ENCODE measurements around the gene RHOBTB3.
A peak's percentile ranks its signal among the peaks of the same experiment; 100 is the strongest.

Gene RHOBTB3

GRCh38 chr5:95746194-95746593 lies 15.1 kb downstream of the RHOBTB3 start:
- no peak overlapping the region for H2AFZ ChIP-seq (ENCODE audit: low read length)
- peaks cover 28% of the 10 kb centered on the region; the same call in 1 of the 2 replicates for H3K36me3 ChIP-seq (ENCODE audit: insufficient read depth, low read length)
- no peak overlapping the region for H3K9ac ChIP-seq (ENCODE audit: low read depth, low read length, poor library complexity, severe bottlenecking)
- no peak overlapping the region for H3K4me3 ChIP-seq (ENCODE audit: low read length, poor library complexity, severe bottlenecking)
- peaks cover 16% of the 10 kb centered on the region for H3K4me1 ChIP-seq (ENCODE audit: insufficient read depth, low read length, poor library complexity, severe bottlenecking)
- H3F3A ChIP-seq (ENCODE audit: low read depth) = peaks cover 4% of the 10 kb centered on the region; the same call in 1 of the 2 replicates
- H3K27me3 ChIP-seq (ENCODE audit: insufficient read depth, low read length, poor library complexity, severe bottlenecking) = no peaks in the 10 kb centered on the region
- H4K20me1 ChIP-seq (ENCODE audit: insufficient read depth, low read length, poor library complexity, severe bottlenecking) = peaks cover 11% of the 10 kb centered on the region
- no peaks in the 10 kb centered on the region for H3K9me2 ChIP-seq (replicated peaks; ENCODE audit: low read depth, low read length)
- no peaks in the 10 kb centered on the region for H3K9me3 ChIP-seq (ENCODE audit: insufficient read depth, low read depth, low read length)
- H3K4me2 ChIP-seq (ENCODE audit: low read depth, low read length, poor library complexity, severe bottlenecking) = no peak overlapping the region
- TF ChIP-seq CTCF (conservative IDR thresholded peaks at IDR 0.05; ENCODE audit: low read length) = no peak
- H3K79me2 ChIP-seq (ENCODE audit: insufficient read depth, low read length) = peaks cover 34% of the 10 kb centered on the region; the same call in 1 of the 2 replicates

- peaks cover 33% of the 10 kb centered on the region; the same call in 1 of the 2 replicates for H3K36me3 ChIP-seq (ENCODE audit: insufficient read depth, low read length)
- H3K4me3 ChIP-seq (ENCODE audit: low read length, poor library complexity, severe bottlenecking) = no peak overlapping the region
- TF ChIP-seq EZH2phosphoT487 (IDR thresholded peaks at IDR 0.05; ENCODE audit: borderline replicate concordance) (no peak), CTCF (conservative IDR thresholded peaks at IDR 0.05; ENCODE audit: low read length) (no peak)
- H2AFZ ChIP-seq (ENCODE audit: low read length) = no peak overlapping the region
- H3K9me3 ChIP-seq (ENCODE audit: insufficient read depth, low read depth, low read length) = no peaks in the 10 kb centered on the region
- peaks cover 16% of the 10 kb centered on the region for H3K4me1 ChIP-seq (ENCODE audit: insufficient read depth, low read length, poor library complexity, severe bottlenecking)
- H3K9me2 ChIP-seq (replicated peaks; ENCODE audit: low read depth, low read length) = no peaks in the 10 kb centered on the region
- no peak overlapping the region for H3K9ac ChIP-seq (ENCODE audit: low read depth, low read length, poor library complexity, severe bottlenecking)
- no peak overlapping the region for H3K4me2 ChIP-seq (ENCODE audit: low read depth, low read length, poor library complexity, severe bottlenecking)
- H3F3A ChIP-seq (ENCODE audit: low read depth) = peaks cover 4% of the 10 kb centered on the region; the same call in 1 of the 2 replicates
- peaks cover 11% of the 10 kb centered on the region for H4K20me1 ChIP-seq (ENCODE audit: insufficient read depth, low read length, poor library complexity, severe bottlenecking)
- H3K27me3 ChIP-seq (ENCODE audit: insufficient read depth, low read length, poor library complexity, severe bottlenecking) = no peaks in the 10 kb centered on the region
- H3K79me2 ChIP-seq (ENCODE audit: insufficient read depth, low read length) = peaks cover 32% of the 10 kb centered on the region; the same call in 1 of the 2 replicates
Measured at GRCh38 chr5:95746722-95747679, 15.9 kb downstream of the RHOBTB3 start.

- Histone ChIP-seq H3K79me2 (ENCODE audit: insufficient read depth, low read length) (peaks cover 30% of the 10 kb centered on the region; the same call in 1 of the 2 replicates), H2AFZ (ENCODE audit: low read length) (no peak overlapping the region), H3K4me2 (ENCODE audit: low read depth, low read length, poor library complexity, severe bottlenecking) (peak overlapping the region; percentile 6), H3K9ac (ENCODE audit: low read depth, low read length, poor library complexity, severe bottlenecking) (no peak overlapping the region), H3F3A (ENCODE audit: low read depth) (peaks cover 4% of the 10 kb centered on the region; the same call in 1 of the 2 replicates), H3K9me3 (ENCODE audit: insufficient read depth, low read depth, low read length) (no peaks in the 10 kb centered on the region), H3K27me3 (ENCODE audit: insufficient read depth, low read length, poor library complexity, severe bottlenecking) (no peaks in the 10 kb centered on the region), H3K4me1 (ENCODE audit: insufficient read depth, low read length, poor library complexity, severe bottlenecking) (peaks cover 15% of the 10 kb centered on the region), H3K36me3 (ENCODE audit: insufficient read depth, low read length) (peaks cover 44% of the 10 kb centered on the region; the same call in 1 of the 2 replicates), H3K9me2 (replicated peaks; ENCODE audit: low read depth, low read length) (no peaks in the 10 kb centered on the region), H3K4me3 (ENCODE audit: low read length, poor library complexity, severe bottlenecking) (no peak overlapping the region), H4K20me1 (ENCODE audit: insufficient read depth, low read length, poor library complexity, severe bottlenecking) (peaks cover 11% of the 10 kb centered on the region)
- no peak for TF ChIP-seq CTCF (conservative IDR thresholded peaks at IDR 0.05; ENCODE audit: low read length)
- no peak for TF ChIP-seq EZH2phosphoT487 (IDR thresholded peaks at IDR 0.05; ENCODE audit: borderline replicate concordance)
Measured at GRCh38 chr5:95748133-95748532, 17.0 kb downstream of the RHOBTB3 start.
